GM21717 (cell line): ENCODE results near the gene TRAK2.
"Not testable (repeated sequence)": the region's sequence is repeated elsewhere in the genome, so short reads cannot be mapped to it uniquely, and the experiment has no call there.

Experiments
- ATAC-seq: cut with Tn5 transposase; IDR thresholded peaks from one replicate; pipeline ENCODE4 v1.9.1; 2021; ENCODE audit warnings: mild to moderate bottlenecking, moderate library complexity; ENCODE audit not compliant: unreplicated experiment

Gene TRAK2

DNA sequence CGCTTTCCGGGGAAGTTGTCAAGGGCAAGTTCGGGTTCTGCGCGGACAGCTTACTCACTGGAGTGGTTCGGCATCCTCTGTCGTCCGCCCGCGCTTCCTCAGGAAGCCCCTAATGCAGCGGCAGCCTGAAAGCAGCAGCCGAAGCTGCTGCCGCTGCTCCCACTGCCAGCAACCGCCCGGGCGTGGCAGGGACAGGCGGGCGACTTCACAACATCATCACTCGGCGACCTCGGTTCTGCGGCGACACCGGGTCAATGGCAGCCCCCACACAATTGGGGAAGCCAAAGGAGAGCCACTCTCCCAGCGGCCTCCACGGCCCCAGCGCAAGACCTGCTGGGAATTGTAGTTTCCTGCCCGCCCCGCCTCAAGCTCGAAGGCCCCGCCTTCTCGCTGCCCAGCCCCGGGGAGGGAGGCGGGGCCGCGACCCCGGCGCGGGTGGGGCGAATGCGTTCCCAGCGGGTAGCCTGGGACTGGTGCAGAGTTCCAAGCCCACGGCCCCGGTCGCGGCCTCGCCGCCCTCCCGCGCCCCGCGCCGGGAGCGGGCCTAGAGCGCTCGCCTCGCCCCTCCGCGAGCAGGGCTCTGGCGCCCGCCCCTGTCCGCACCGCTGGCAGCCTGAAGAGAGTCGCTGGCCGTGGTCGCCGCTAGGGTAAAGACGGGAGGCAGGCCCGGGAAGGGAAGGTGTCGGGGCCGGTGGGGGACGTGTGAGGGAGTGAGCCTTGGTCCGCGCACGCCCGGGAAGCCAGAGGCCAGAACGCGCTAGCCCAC, at the start of gene TRAK2, which contains the start of gene STRADB:
TSS of gene TRAK2 (minus strand) at position 167 of the 766 bp plus-strand sequence. CDS start 30,951 bp downstream, outside the sequence.
TSS of gene STRADB (plus strand) at position 449 of the 766 bp plus-strand sequence. CDS start 3,101 bp downstream, outside the sequence.
- ATAC-seq = peak; percentile 97

DNA sequence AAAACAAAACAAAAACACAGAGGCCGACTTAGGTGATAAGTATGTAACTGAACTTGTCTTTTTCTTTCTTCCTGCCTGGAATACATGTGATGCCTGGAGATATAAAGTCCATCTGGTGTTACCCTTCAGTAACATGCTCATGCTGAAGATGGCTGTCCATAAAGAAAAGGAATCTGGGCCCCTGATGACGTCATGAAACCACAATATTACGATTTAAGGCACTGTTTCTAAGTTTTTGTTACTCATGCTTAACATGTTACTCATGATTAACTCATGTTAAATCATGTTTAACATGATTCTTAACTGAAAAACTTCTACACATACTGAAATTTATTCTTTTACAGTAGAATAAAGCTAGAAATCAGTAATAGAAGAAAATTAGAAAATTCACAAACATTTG, 49.3 kb upstream of the TRAK2 start:
- no peak for ATAC-seq

DNA sequence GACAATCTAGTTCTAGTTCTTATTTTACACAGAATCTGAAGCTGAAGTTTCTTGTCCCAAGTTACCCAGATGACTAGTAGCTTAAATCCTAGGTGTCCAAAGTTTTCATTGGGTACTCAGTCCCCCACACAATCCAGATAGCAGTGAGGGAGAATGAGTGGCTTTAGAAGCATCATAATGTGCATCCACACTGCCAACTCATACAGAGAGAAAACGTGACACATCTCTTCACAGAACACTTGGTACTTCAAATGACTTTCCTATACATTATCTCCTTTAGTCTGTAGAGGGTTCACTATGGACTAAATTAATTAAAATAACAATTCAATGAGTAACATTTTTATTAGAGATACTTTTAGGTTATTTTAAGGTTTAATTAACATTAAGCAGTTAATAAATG, 45.5 kb upstream of the TRAK2 start:
- ATAC-seq = no peak

DNA sequence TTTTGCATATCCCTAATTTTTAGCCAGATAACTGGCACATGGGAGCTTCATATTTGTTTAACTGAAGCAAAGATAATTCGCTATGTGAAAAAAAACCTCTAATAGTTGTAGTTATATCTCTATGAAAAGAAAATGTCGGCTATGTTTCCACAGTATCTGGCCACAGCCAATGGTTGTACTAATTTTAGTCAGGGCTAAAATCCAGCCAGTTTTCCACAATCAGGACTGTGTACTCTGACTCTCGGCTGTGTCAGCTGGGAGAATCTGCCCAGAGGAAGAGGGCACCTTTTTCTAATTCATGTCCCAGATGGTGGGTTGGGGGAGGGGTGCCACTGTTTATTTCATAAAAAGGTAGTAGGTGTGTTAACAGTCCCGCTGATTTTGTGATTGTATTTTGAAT, 39.0 kb upstream of the TRAK2 start:
- ATAC-seq = no peak

DNA sequence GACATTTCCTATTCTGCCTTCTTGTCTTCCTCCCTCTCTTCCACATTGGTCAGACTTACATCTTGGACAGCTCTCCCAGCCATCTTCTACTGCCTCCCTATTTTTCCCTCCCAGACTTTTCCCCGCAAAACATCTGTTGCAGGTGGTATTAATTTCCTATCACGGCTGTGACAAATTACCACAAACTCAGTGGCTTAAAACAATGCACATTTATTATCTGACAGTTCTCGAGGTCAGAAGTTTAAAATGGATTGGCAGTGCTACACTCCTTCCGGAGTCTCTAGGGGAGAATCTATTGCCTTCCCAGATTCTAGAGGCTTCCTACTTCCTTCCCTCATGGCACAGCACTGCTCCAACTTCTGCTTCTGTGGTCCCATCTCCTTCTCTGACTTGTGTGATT, 33.5 kb upstream of the TRAK2 start:
- ATAC-seq = no peak

DNA sequence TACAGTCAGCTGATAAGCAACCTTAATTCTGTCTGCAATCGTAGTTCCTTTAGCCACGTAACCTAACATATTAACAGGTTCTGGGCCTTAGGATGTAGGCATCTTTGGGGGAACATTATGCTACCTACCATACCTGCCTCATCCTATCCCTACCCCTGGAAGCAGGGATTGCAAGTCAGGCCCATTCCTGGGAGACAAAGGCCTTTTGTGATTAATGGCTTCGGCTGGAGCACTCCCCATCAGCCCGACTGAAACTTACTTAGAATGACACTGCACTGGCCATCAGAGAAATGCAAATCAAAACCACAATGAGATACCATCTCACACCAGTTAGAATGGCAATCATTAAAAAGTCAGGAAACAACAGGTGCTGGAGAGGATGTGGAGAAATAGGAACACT, 32.5 kb upstream of the TRAK2 start:
- not testable (repeated sequence) for ATAC-seq

DNA sequence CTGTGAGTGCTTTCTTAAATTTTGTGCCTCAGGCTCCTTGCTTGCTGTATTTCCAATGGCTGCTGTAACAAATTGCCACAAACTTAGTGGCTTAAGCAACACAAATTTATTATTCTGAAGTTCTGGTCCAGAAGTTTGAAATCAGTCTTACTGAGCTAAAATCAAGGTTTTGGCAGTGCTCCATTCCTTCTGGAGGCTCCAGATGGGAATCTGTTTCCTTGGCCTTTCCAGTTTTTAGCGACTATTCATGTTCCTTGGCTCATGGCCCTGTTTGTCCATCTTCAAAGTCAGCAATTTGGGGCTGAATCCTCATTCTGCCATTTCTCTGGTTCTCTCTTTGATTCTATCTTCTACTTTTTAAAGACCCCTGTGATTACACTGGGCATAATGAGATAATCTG, 32.1 kb upstream of the TRAK2 start:
- ATAC-seq = no peak

DNA sequence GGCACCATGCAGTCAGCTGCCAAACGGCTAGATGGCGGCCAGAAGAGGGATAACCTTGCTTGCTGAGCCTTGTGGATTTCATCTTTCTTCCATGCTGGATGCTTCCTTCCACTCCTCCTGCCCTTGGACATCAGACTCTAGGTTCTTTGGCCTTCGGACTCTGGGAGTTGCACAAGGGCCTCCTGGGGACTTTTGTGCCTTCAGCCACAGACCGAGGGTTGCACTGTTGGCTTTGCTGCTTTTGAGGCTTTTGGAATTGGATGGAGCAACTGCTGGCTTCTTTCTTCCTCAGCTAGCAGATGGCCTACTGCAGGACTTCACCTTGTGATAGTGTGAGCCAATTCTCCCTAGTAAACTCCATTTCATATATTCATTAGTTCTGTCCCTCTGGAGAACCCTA, 31.3 kb upstream of the TRAK2 start:
- ATAC-seq = no peak

DNA sequence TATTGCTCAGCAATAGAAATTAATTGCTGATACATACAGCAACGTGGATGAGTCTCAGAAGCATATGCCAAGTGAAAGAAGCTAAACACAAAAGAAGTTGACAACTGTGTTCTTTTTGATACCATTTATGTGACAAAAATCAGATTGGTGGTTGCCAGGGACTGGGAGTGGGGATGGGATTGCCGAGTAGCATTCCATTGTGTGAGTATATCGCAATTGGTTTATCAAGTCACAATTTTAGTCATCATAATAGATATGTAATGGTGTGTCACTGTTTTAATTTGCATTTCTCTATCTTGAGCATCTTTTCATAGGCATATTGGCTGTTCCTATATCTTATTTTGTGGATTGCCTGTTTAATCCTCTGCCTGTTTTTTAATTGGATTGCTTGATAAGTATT, 21.2 kb upstream of the TRAK2 start:
- no peak for ATAC-seq

- no peak for ATAC-seq
Measured at GRCh38 chr2:201471732-201472393, 20.6 kb upstream of the TRAK2 start.

GRCh38 chr2:201470821-201471731, 19.8 kb upstream of the TRAK2 start:
- no peak for ATAC-seq

DNA sequence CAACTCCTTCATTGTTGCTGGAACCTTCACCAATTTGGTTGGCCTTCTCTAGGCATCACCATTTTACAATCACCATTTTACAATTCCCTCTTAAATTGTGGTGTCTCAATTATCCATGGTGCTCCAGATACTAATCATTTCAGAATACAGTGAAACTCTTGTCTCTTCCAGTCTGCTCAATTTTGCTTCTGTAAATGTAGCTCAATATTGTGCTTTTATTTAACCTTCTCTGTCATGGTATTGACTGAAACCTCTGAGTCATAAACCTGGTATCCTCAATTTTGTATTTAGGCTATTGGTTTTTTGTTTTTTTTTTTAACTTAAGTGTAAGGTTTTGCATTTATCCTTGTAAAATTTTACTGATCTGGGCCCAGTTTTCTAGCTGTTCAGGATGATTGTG, 16.4 kb upstream of the TRAK2 start:
- ATAC-seq = no peak

DNA sequence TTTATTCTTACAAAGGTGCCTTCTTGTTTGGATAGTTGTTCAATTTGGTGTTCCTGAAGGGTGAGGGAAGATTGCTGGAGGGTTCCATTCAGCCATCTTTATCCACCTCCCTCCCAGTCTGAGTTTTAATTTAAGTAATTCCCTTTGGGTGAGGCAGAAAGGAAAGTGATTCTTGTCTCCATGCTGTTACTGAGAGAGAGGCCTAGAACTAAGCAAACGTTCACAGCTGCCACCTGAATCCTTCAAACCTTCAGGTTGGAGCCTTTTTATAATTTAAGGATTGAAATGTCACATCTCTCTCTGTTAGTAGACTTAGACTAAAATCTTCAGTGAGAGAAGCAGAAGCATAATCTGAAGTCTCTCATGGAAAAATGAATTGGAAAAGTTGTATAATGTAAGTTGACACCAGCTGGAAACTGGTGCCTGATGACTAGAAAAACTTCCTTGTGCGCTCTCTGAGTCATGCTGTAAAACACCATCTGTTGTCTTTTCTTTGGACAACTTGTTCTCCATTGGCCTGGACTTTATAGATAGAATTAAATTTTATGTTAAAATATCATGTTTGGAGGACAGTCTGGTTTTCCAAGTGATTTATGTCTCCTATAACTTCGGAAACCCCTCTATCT, 14.9 kb upstream of the TRAK2 start:
- ATAC-seq = no peak

- no peak for ATAC-seq
Measured at GRCh38 chr2:201465524-201465971, 14.3 kb upstream of the TRAK2 start.

GRCh38 chr2:201464547-201464946, 13.3 kb upstream of the TRAK2 start:
- no peak for ATAC-seq

DNA sequence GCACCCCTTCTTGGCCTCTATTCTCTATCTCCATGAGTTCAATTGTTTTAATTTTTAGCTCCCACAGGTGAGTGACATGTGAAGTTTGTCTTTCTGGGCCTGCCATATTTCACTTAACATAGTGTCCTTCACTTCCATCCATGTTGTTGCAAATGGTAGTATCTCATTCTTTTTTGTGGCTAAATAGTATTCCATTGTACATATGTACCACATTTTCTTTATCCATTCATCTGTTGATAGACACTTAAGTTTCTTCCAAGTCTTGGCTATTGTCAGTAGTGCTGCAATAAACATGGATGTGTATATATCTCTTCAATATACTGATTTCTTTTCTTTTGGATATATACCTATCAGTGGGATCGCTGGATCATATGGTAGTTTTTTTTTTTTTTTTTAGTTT, 9.3 kb upstream of the TRAK2 start:
- no peak for ATAC-seq

DNA sequence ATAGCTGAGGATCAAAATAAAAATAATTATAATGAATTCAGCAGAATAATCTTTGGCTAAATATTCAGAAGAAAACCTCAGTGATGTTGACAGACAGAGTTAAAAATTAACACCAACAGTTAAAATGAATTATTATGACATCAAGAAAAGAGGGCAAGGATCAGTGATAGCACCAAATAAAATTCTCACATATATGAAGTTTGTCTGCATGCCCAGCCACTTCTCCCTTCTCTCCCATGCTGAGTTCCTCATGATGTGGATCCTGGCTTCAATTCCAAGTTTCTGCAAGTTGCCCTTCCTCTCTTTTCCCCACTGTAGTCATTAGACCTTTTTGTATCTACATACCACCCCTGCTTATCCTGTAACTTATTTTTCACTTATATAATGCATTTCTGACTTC, 7.1 kb upstream of the TRAK2 start:
- ATAC-seq = no peak

DNA sequence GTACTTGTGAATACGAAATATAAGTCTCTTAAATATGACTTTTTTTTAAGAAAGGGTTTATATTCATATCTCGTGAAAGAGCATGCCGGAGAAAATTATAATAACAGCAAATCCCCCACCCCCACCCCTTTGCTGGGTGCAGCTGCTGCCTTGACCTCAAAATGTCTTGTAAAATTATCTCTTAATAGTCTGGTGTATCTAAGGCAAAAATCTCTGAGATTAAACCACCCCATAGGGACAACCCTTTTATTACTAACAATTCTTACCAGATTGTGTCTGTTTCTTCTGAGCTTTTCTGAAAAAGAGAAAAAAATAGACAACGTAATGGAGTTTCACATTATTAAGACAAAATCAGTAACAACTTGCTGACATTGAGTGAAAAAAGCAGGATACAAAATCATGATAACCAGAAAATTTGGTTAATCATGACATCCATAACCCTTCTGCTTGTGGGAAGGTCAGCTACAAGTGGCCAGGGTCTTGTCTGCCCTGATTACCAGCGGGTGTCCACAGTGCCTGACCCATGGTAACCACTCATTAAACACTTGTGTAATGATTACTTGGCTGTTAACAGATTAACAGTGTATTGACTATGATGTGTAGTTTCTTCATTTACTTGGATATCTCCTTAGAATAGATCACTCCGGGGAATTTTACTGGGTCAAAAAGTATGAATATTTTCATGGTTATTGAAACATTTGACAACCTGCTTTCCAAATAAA, 1.8 kb upstream of the TRAK2 start:
- ATAC-seq = no peak

DNA sequence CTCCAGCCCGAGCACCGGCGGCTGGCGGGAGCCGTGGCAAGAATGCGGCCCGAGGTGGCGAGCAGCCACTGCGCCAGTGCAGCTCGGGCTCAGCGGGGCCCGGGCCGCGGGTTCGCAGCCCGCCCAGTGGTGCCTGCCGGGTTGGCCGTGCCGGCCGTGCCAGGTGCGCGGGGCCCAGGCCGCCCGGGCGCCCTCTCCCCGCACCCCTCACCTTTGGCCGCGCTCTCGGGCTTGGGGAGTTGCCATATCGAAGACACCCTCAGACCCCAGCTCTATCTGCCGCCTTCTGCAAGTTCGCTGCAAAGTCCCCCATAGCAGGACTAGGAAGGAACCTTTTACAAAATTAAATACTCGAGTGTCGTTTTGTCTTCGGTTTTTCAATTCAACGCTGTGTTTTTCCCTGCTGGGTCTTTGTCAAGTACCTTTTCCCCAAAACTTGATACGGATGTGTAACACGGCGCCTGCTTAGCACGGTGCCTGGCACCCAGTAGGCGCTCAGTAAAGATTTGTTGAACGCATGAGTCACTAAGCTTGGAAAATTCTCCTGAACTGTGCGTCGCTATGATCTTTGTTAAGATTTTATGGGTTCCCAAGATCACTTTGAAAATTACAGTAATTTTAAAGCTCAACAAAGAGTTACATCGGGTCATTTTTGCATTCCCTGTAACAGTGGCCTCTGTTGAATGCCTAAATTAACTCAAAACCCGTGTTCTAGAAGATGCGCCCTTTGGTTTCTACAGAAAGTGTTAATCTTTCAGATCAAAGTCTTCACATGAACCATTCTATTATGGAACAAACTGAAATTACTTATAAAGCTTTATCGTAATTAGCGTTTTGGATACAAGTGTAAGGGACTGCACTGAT, 1.0 kb upstream of the TRAK2 start:
- ATAC-seq = no peak
